ENCODE data around the gene DNAJB11.

DNAJB11 gene

GRCh38 chr3:186569779-186570095 lies 783 bp upstream of the DNAJB11 start:
- TF ChIP-seq TCF4 (CRISPR knock-in tag; IDR thresholded peaks at IDR 0.05; ENCODE audit: borderline replicate concordance) (no peak), ZC3H10 (CRISPR knock-in tag; IDR thresholded peaks at IDR 0.05) (no peak), PPARA (CRISPR knock-in tag; IDR thresholded peaks at IDR 0.05; ENCODE audit: borderline replicate concordance) (no peak), ZNF8 (CRISPR knock-in tag; IDR thresholded peaks at IDR 0.05) (no peak)

GRCh38 chr3:186570941-186571643 lies 572 bp downstream of the DNAJB11 start:
- TF ChIP-seq CSRNP3 (CRISPR knock-in tag; IDR thresholded peaks at IDR 0.05) (no peak), ARNTL (CRISPR knock-in tag; IDR thresholded peaks at IDR 0.05; ENCODE audit: borderline replicate concordance, low read depth) (no peak), ZNF565 (CRISPR knock-in tag; conservative IDR thresholded peaks at IDR 0.05; ENCODE audit: low read depth) (no peak), ESRRG (CRISPR knock-in tag; IDR thresholded peaks at IDR 0.05) (no peak), ISL1 (CRISPR knock-in tag; IDR thresholded peaks at IDR 0.05) (no peak), ZNF8 (CRISPR knock-in tag; IDR thresholded peaks at IDR 0.05) (no peak), GLIS3 (CRISPR knock-in tag; IDR thresholded peaks at IDR 0.05) (no peak), OSR1 (CRISPR knock-in tag; IDR thresholded peaks at IDR 0.05) (no peak), TCF4 (CRISPR knock-in tag; IDR thresholded peaks at IDR 0.05; ENCODE audit: borderline replicate concordance) (no peak), CREB5 (CRISPR knock-in tag; IDR thresholded peaks at IDR 0.05; ENCODE audit: low read depth) (no peak), ZC3H10 (CRISPR knock-in tag; IDR thresholded peaks at IDR 0.05) (no peak), POU6F1 (CRISPR knock-in tag; IDR thresholded peaks at IDR 0.05; ENCODE audit: borderline replicate concordance, low read depth) (no peak), SNAI2 (CRISPR knock-in tag; IDR thresholded peaks at IDR 0.05) (no peak)
- no peak for ATAC-seq

More at GRCh38 chr3:186569779-186570095, 783 bp upstream of the DNAJB11 start:
- ATAC-seq = no peak

GRCh38 chr3:186571644-186572013 lies 1.1 kb downstream of the DNAJB11 start:
- TF ChIP-seq ZNF8 (CRISPR knock-in tag; IDR thresholded peaks at IDR 0.05) (no peak), BACH2 (CRISPR knock-in tag; IDR thresholded peaks at IDR 0.05; ENCODE audit: borderline replicate concordance) (no peak), CSRNP3 (CRISPR knock-in tag; IDR thresholded peaks at IDR 0.05) (no peak), PATZ1 (CRISPR knock-in tag; IDR thresholded peaks at IDR 0.05; ENCODE audit: borderline replicate concordance) (no peak), POU6F1 (CRISPR knock-in tag; IDR thresholded peaks at IDR 0.05; ENCODE audit: borderline replicate concordance, low read depth) (no peak), ZNF70 (CRISPR knock-in tag; IDR thresholded peaks at IDR 0.05) (no peak), ZNF565 (CRISPR knock-in tag; conservative IDR thresholded peaks at IDR 0.05; ENCODE audit: low read depth) (no peak), TCF4 (CRISPR knock-in tag; IDR thresholded peaks at IDR 0.05; ENCODE audit: borderline replicate concordance) (no peak), GLIS3 (CRISPR knock-in tag; IDR thresholded peaks at IDR 0.05) (no peak), CSDC2 (CRISPR knock-in tag; IDR thresholded peaks at IDR 0.05) (no peak), CREB5 (CRISPR knock-in tag; IDR thresholded peaks at IDR 0.05; ENCODE audit: low read depth) (no peak)
- no peak for ATAC-seq

Measured in SK-N-SH treated with all-trans-retinoic acid at 6 μM for 48 hours (cell line).